Pancreas (tissue), 10 donors: Measurements from ENCODE around the gene MYZAP. TPM values are rescaled to one million over a fixed set of nuclear protein-coding genes. Genes with fewer than 3 reads are reported as not detected.

Experiments
- ATAC-seq, 4 donors: fragments of 200-7000 bp; cut with Tn5 transposase; one replicate each; pipeline versions ENCODE4 v1.8.0 to v1.9.1; 2020; ENCODE audit warnings: mild to moderate bottlenecking in 4 of 4, moderate library complexity in 4 of 4
- DNase-seq, 6 donors: peaks; one replicate each; pipeline ENCODE4 v3.0.0-alpha.2; 2020
- FAIRE-seq: peaks from 2 replicates; lab custom pipeline; 2012; peaks lifted over from hg19 to GRCh38; lab: Jason Lieb, UNC
- H3K27ac ChIP-seq, 4 donors: fragments of 200-600 bp; sonication (generic); 1 replicate in 3 of 4; 2 replicates in 1 of 4; pipeline versions ENCODE4 v1.5.0 to v1.8.0; 2020
- H3K27me3 ChIP-seq, 4 donors: fragments of 200-600 bp; one replicate each; pipeline ENCODE4 v1.8.0; 2021
- H3K36me3 ChIP-seq, 3 donors: fragments of 200-600 bp; sonication (generic) in 1 of 3; one replicate each; pipeline versions ENCODE4 v1.5.0 to v1.8.0; 2020 to 2021
- H3K4me1 ChIP-seq, 3 donors: fragments of 200-600 bp; one replicate each; pipeline ENCODE4 v1.8.0; 2021
- H3K4me3 ChIP-seq, 4 donors: fragments of 200-600 bp; sonication (generic) in 2 of 4; one replicate each; pipeline versions ENCODE4 v1.5.0 to v1.8.0; 2020 to 2021
- H3K9me3 ChIP-seq, 4 donors: fragments of 200-600 bp; one replicate each; pipeline ENCODE4 v1.8.0; 2021
- WGBS, 2 donors: extraction: QIAGEN DNeasy Blood & Tissue Kit; methylation state at CpG; one replicate each; pipeline ENCODE4 v1.1.7; 2013; 5-methylcytosine and 5-hydroxymethylcytosine counted together
- intact Hi-C, 3 donors: fragments of 100-400 bp; cut with DNase I; formaldehyde crosslinking; loops; one replicate each; pipeline versions ENCODE4 v1.11.1 to v1.14.2; 2022
- polyA plus RNA-seq, 2 donors: library from polyadenylated mRNA; stranded (reverse); fragments of 200-250 nt; gene quantifications; one replicate each; pipeline ENCODE4 v1.2.3, GENCODE V29; 2013
- total RNA-seq, 6 donors: library from RNA; stranded (reverse); fragmentation: NEBNext Ultra II Directional in 4 of 6; extraction: Animal tissue kit (Norgen Biotek cat#: 25700) in 4 of 6; gene quantifications; one replicate each; pipeline versions ENCODE4 v1.2.1 to v1.2.4, GENCODE V29; 2021 to 2023
- TF ChIP-seq, protein P1 (sequence below), 4 donors: fragments of 200-600 bp; sonication (generic) in 3 of 4; IDR thresholded peaks; one replicate each; pipeline versions ENCODE4 v1.5.0 to v1.8.0; 2021; ENCODE audit warnings: antibody characterized with exemption in 4 of 4
- donor health status: healthy with polysubstance abuse.
- donor health status: DM: no; HTN: no; CAD: no; lungs with moderate emphysema.
- donor health status: DM: no; HTN: no; CAD: no.
- donor health status: control.
- donor health status: control.
- donor health status: Bipolar disorder and iron deficiency.
- donor health status: DM: yes; HTN: yes; CAD: no.
- donor health status: DM: no; HTN: no; CAD: no.
- donor health status: DM: no; HTN: no; CAD: no.
- donor health status: DM: yes; HTN: yes; CAD: no.

MYZAP gene
- total and polyA plus RNA-seq, 8 donors, result 5.4 to 13.4 (median 9.4) TPM

DNA sequence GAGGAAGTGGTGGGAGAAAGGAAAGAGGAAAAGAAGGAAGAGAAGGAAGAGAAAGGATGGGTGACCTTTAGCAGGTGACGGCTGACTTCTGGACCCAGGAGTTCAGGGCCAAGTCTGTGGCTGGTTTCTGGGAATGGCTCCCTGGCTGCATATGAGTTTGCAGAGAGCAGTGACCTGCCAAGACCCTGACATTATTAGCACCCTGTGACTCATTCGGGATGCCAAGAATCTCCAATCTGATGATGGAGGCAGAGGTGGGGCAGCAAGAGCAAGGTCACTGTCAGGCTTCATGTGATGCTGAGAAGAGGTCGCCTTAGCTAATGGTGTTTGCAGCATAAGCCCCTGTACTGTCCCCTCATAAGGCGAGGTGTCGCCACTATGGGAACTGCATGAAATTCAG is 42.6 kb downstream of the MYZAP start:
- DNase-seq, result no peak
- Histone ChIP-seq H3K27ac (no peak overlapping the region), H3K36me3 (peaks cover 0 to 45% (median 0%) of the 10 kb centered on the region in 3 donors), H3K27me3 (no peaks in the 10 kb centered on the region), H3K9me3 (no peaks in the 10 kb centered on the region), H3K4me3 (no peak overlapping the region), H3K4me1 (peaks cover 12 to 24% (median 13%) of the 10 kb centered on the region in 3 donors)
- no peak for FAIRE-seq
- 81 to 83% methylated on average over 5 of the region's 5 CpGs for WGBS, 2 donors
- TF ChIP-seq, protein P1, sequence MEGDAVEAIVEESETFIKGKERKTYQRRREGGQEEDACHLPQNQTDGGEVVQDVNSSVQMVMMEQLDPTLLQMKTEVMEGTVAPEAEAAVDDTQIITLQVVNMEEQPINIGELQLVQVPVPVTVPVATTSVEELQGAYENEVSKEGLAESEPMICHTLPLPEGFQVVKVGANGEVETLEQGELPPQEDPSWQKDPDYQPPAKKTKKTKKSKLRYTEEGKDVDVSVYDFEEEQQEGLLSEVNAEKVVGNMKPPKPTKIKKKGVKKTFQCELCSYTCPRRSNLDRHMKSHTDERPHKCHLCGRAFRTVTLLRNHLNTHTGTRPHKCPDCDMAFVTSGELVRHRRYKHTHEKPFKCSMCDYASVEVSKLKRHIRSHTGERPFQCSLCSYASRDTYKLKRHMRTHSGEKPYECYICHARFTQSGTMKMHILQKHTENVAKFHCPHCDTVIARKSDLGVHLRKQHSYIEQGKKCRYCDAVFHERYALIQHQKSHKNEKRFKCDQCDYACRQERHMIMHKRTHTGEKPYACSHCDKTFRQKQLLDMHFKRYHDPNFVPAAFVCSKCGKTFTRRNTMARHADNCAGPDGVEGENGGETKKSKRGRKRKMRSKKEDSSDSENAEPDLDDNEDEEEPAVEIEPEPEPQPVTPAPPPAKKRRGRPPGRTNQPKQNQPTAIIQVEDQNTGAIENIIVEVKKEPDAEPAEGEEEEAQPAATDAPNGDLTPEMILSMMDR (IDR thresholded peaks at IDR 0.05), result no peak
- intact Hi-C loops, result no loop called here
- peak in 1 of 4 donors; percentile 13 for ATAC-seq

DNA sequence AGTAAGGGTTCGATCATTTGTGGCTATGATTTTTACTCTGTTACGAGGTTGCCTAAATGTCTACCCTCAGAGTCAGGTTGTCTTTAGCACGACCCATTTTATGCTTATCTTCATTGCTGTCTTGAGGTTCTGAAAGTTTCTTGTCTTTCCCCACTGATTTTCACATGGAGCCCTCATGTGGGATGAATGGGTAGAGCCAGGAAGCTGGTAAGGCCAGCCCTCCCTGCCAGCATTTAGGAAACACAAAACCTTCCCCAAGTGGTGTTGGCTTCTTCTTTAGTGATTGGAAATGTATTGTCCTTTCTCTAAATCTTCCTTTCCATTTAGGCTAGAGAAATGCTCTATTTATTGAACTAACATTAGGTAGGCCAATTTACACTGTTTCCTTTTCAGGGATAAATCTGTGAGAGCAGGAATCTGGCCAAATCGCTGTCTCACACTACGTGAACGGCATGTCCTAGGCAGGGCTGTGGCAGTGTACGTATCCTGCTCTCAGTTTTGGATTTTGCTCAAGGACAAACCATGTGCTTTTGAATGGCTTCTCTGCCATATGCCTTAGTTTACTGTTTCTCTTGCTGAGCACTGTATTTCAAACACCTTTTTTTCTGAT is 43.7 kb downstream of the MYZAP start:
- H3K27ac ChIP-seq, result peak overlapping the region; percentile 29 to 47 (median 38)
- no peaks in the 10 kb centered on the region for H3K9me3 ChIP-seq
- 36 to 38% methylated on average over 7 of the region's 7 CpGs for WGBS, 2 donors
- intact Hi-C loops, result no loop called here
- H3K4me3 ChIP-seq, result no peak overlapping the region
- peaks cover 12 to 24% (median 13%) of the 10 kb centered on the region in 3 donors for H3K4me1 ChIP-seq
- FAIRE-seq (no peak), ATAC-seq (peak; percentile 75 to 91 (median 86)), DNase-seq (peak in 4 of 6 donors; percentile 47 to 70 (median 54))
- TF ChIP-seq, protein P1 (IDR thresholded peaks at IDR 0.05), result no peak
- peaks cover 0 to 46% (median 0%) of the 10 kb centered on the region in 3 donors for H3K36me3 ChIP-seq
- no peaks in the 10 kb centered on the region for H3K27me3 ChIP-seq

DNA sequence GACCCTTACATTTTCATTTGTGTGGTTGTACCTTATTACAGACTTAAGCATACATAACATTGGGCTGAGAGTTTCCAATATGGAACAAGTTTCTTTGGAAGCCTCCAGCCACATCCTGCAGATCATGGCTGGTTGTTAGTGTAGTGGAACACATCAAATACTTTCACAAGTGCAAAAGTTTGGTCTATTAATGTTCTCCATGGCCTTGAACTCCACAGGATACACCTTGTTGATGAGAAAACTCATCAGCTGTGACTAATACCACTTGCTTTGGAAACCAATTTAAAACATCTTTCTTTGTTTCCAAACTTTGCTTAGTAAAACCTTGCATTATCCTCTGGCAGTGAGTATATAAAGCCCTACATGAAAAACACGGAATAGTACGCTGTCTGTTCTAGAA is 46.1 kb downstream of the MYZAP start:
- FAIRE-seq (no peak), ATAC-seq (no peak), DNase-seq (no peak)
- no peak overlapping the region for H3K27ac ChIP-seq
- no peak overlapping the region for H3K4me3 ChIP-seq
- peaks cover 12 to 20% (median 13%) of the 10 kb centered on the region in 3 donors for H3K4me1 ChIP-seq
- TF ChIP-seq, protein P1 (IDR thresholded peaks at IDR 0.05), result no peak
- WGBS, 2 donors, result 89 to 92% methylated on average over 2 of the region's 2 CpGs
- no peaks in the 10 kb centered on the region for H3K27me3 ChIP-seq
- H3K36me3 ChIP-seq, result peaks cover 0 to 62% (median 0%) of the 10 kb centered on the region in 3 donors
- intact Hi-C loops, result no loop called here
- H3K9me3 ChIP-seq, result no peaks in the 10 kb centered on the region

DNA sequence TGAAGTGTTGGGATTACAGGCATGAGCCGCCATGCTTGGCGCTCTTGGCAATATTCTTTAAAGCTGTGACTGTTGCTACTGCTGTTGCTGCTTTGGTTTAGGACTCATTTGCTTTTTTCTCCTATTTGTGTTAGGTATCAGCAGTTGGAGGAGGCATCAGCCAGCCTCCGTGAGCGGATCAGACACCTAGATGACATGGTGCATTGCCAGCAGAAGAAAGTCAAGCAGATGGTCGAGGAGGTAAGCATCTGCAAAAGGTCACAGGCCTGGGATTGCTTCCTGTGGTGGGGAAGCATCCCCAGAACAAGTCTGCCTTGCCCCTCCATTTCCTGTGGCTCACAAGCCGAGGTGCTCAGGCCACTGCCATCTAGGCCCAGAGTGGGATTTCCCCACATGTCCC is 47.6 kb downstream of the MYZAP start:
- WGBS, 2 donors, result 81 to 90% methylated on average over 6 of the region's 6 CpGs
- TF ChIP-seq, protein P1 (IDR thresholded peaks at IDR 0.05), result no peak
- FAIRE-seq (no peak), DNase-seq (no peak), ATAC-seq (no peak)
- no peak overlapping the region for H3K4me3 ChIP-seq
- no peaks in the 10 kb centered on the region for H3K27me3 ChIP-seq
- peaks cover 12 to 20% (median 13%) of the 10 kb centered on the region in 3 donors for H3K4me1 ChIP-seq
- no peak overlapping the region for H3K27ac ChIP-seq
- peaks cover 0 to 58% (median 0%) of the 10 kb centered on the region in 3 donors for H3K36me3 ChIP-seq
- intact Hi-C loops, result no loop called here
- H3K9me3 ChIP-seq, result no peaks in the 10 kb centered on the region
